Vagina (tissue), 2 donors: ENCODE results near the gene STH.

ENCODE experiments used
- POLR2A ChIP-seq, 2 donors: fragments of 450-650 bp; IDR thresholded peaks; one replicate each; pipeline ENCODE4 v1.6.1; 2017; ENCODE audit warnings: antibody characterized with exemption in 2 of 2, mild to moderate bottlenecking in 2 of 2, moderate library complexity in 2 of 2
- POLR2AphosphoS5 ChIP-seq, 2 donors: sonication (generic); formaldehyde crosslinking; IDR thresholded peaks; one replicate each; pipeline ENCODE4 v1.9.0; 2017; ENCODE audit warnings: antibody characterized with exemption in 2 of 2, mild to moderate bottlenecking in 2 of 2, low read depth in 1 of 2; ENCODE audit not compliant: insufficient read depth in 1 of 2
- TF ChIP-seq, protein P1 (sequence below), 3 experiments: fragments of 450-650 bp in 2 of 3; fragments of 200-600 bp in 1 of 3; sonication (generic) in 1 of 3; IDR thresholded peaks; one replicate each; pipeline ENCODE4 v1.5.1; 2017 to 2019; ENCODE audit warnings: antibody characterized with exemption in 3 of 3, mild to moderate bottlenecking in 2 of 3, moderate library complexity in 2 of 3

DNA sequence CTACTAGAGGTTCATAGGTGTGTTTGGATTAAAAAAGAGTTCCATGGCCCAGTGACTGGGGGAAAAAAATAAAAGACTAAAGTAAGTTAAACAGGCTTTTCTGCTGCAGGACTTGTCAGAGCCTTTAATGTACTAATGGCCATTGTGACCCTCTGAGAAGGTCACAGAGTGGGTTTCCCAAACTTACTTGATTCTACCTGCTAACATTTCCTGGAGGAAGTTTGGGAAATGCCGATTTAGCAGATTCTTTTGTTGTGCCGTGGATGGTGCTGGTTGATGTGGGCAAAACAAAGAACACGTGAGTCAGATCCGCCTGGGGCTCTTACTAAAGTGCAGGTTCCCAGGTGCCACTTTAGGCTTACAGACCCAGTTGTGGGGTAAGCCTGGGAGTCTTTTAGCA, 13.6 kb upstream of the STH start:
- TF ChIP-seq, protein P1, sequence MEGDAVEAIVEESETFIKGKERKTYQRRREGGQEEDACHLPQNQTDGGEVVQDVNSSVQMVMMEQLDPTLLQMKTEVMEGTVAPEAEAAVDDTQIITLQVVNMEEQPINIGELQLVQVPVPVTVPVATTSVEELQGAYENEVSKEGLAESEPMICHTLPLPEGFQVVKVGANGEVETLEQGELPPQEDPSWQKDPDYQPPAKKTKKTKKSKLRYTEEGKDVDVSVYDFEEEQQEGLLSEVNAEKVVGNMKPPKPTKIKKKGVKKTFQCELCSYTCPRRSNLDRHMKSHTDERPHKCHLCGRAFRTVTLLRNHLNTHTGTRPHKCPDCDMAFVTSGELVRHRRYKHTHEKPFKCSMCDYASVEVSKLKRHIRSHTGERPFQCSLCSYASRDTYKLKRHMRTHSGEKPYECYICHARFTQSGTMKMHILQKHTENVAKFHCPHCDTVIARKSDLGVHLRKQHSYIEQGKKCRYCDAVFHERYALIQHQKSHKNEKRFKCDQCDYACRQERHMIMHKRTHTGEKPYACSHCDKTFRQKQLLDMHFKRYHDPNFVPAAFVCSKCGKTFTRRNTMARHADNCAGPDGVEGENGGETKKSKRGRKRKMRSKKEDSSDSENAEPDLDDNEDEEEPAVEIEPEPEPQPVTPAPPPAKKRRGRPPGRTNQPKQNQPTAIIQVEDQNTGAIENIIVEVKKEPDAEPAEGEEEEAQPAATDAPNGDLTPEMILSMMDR (IDR thresholded peaks at IDR 0.05) = no peak
- TF ChIP-seq POLR2A (IDR thresholded peaks at IDR 0.05) = no peak
- TF ChIP-seq POLR2AphosphoS5 (IDR thresholded peaks at IDR 0.05; ENCODE audit: insufficient read depth in 1 of 2, low read depth in 1 of 2) = no peak
